ENCODE results near the gene CACNA1B.

DNA sequence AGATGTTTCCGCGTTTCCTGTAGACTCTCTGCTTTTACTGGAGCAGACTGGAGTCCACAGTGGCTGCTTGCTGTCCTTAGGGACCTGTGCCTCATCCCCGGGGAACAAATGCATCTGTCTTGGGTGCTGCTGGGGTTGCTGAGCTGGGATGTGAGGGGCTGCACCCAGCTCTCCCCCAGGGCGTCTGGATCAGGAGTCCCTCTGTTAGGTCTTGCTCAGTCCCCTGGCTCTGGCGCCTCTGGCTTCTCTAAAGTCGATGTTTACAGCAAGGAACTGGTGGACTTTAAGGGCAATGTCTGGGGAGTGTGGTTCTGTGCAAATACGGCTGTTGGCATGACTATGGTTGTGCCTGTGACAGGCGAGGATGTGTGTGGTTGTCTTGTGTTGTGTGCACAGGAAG lies 91.4 kb downstream of the CACNA1B start:
- TF ChIP-seq CTCF (IDR thresholded peaks at IDR 0.05; ENCODE audit: insufficient read depth, low read length) (no peak), REST (IDR thresholded peaks at IDR 0.05; ENCODE audit: insufficient replicate concordance, low read depth) (no peak)
